ACC112 (cell line): ENCODE measurements around the gene CDH7.

ENCODE experiments used
- H2AFZ ChIP-seq: fragments of 200-600 bp; sonication (generic); one replicate; pipeline ENCODE4 v1.6.0; 2017; ENCODE audit warnings: antibody characterized with exemption, low read length; ENCODE audit not compliant: unreplicated experiment
- H3K27ac ChIP-seq: fragments of 200-600 bp; sonication (generic); 2 replicates; pipeline ENCODE4 v1.5.1; 2014; ENCODE audit warnings: low read depth, mild to moderate bottlenecking, antibody characterized with exemption, low read length, moderate library complexity
- H3K27me3 ChIP-seq: fragments of 200-600 bp; sonication (generic); 2 replicates; pipeline ENCODE4 v1.6.1; 2014; ENCODE audit warnings: mild to moderate bottlenecking, antibody characterized with exemption, low read length, moderate library complexity, mixed read lengths; ENCODE audit not compliant: insufficient read depth
- H3K36me3 ChIP-seq: fragments of 200-600 bp; sonication (generic); 2 replicates; pipeline ENCODE4 v1.6.1; 2016; ENCODE audit warnings: mild to moderate bottlenecking, antibody characterized with exemption, low read length, moderate library complexity, mixed read lengths; ENCODE audit not compliant: insufficient read depth
- H3K4me1 ChIP-seq: fragments of 200-600 bp; sonication (generic); one replicate; pipeline ENCODE4 v1.6.1; 2016; ENCODE audit warnings: low read length, mixed read lengths; ENCODE audit not compliant: insufficient read depth, unreplicated experiment, control insufficient read depth
- H3K4me3 ChIP-seq: fragments of 200-600 bp; sonication (generic); 2 replicates; pipeline ENCODE4 v1.5.1; 2014; ENCODE audit warnings: mild to moderate bottlenecking, low read depth, low read length
- H3K79me2 ChIP-seq: fragments of 200-600 bp; sonication (generic); one replicate; pipeline ENCODE4 v1.6.0; 2016; ENCODE audit warnings: low read length; ENCODE audit not compliant: control insufficient read depth, unreplicated experiment, insufficient read depth

CDH7 gene

DNA sequence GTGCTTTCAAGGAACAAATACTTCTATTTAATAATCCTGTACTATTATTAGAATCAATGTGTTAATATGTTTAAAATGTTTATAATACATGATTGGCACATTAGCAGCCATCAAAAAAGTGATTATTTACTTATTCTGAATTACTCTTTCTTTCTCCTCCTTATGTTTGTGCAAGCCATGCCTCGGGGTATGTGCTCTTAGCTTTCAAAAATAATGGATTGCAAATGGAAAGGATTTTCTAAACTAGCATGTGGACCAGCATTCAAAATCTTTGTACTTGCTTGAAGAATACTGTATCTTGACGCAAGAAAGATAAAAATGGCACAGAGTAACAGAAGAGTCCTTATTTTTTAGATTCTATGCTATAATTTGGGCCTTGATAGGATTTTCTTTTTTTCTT, 156.5 kb downstream of the CDH7 start:
- Histone ChIP-seq H3K27me3 (no peaks in the 10 kb centered on the region), H3K27ac (no peak overlapping the region)

DNA sequence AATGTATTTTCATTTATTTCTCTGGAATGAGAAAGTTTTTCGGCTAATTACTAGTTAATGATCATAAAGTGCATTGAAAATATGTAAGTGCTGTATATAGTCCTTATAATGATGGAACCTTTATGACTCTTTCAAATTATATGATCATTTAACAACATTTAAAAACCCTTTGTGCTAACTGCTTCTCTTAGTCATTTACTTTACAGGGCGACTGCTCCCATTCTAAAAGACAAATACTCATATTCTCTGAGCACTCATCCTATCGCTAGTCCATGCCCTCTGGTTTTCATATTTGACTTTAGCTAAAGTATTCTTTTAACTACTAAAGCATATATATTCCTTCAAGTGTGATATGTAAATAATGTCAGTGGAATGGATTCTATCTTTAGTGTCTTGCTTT, 168.2 kb downstream of the CDH7 start:
- H3K36me3 ChIP-seq, result no peaks in the 10 kb centered on the region
- H3K27ac ChIP-seq, result no peak overlapping the region
- H3K27me3 ChIP-seq, result no peaks in the 10 kb centered on the region
- H3K4me1 ChIP-seq, result no peaks in the 10 kb centered on the region
- H2AFZ ChIP-seq, result no peak overlapping the region
- no peak overlapping the region for H3K4me3 ChIP-seq
- no peaks in the 10 kb centered on the region for H3K79me2 ChIP-seq

More for the DNA sequence above, 156.5 kb downstream of the CDH7 start:
- H2AFZ ChIP-seq, result no peak overlapping the region
- no peaks in the 10 kb centered on the region for H3K79me2 ChIP-seq
- H3K4me1 ChIP-seq, result no peaks in the 10 kb centered on the region
- H3K36me3 ChIP-seq, result no peaks in the 10 kb centered on the region
- no peak overlapping the region for H3K4me3 ChIP-seq

- Histone ChIP-seq H3K27ac (no peak overlapping the region), H3K36me3 (no peaks in the 10 kb centered on the region), H3K4me1 (no peaks in the 10 kb centered on the region), H3K4me3 (no peak overlapping the region), H2AFZ (no peak overlapping the region), H3K27me3 (no peaks in the 10 kb centered on the region), H3K79me2 (no peaks in the 10 kb centered on the region)
Measured at GRCh38 chr18:65919663-65920062, 168.9 kb downstream of the CDH7 start.

GRCh38 chr18:65922103-65922502, 171.3 kb downstream of the CDH7 start:
- H3K27me3 ChIP-seq, result no peaks in the 10 kb centered on the region
- H3K4me1 ChIP-seq, result no peaks in the 10 kb centered on the region
- H3K36me3 ChIP-seq, result no peaks in the 10 kb centered on the region
- no peak overlapping the region for H3K27ac ChIP-seq
- no peak overlapping the region for H3K4me3 ChIP-seq
- H3K79me2 ChIP-seq, result no peaks in the 10 kb centered on the region
- H2AFZ ChIP-seq, result no peak overlapping the region

- no peak overlapping the region for H2AFZ ChIP-seq
- H3K27ac ChIP-seq, result no peak overlapping the region
- H3K27me3 ChIP-seq, result no peaks in the 10 kb centered on the region
- H3K79me2 ChIP-seq, result no peaks in the 10 kb centered on the region
- no peaks in the 10 kb centered on the region for H3K4me1 ChIP-seq
- H3K36me3 ChIP-seq, result no peaks in the 10 kb centered on the region
- no peak overlapping the region for H3K4me3 ChIP-seq
Measured at GRCh38 chr18:65924904-65925303, 174.1 kb downstream of the CDH7 start.

GRCh38 chr18:65934874-65935273, 184.1 kb downstream of the CDH7 start:
- Histone ChIP-seq H3K27ac (no peak overlapping the region), H3K27me3 (no peaks in the 10 kb centered on the region), H3K79me2 (no peaks in the 10 kb centered on the region), H2AFZ (no peak overlapping the region), H3K4me1 (no peaks in the 10 kb centered on the region), H3K4me3 (no peak overlapping the region), H3K36me3 (no peaks in the 10 kb centered on the region)

- no peak overlapping the region for H3K27ac ChIP-seq
- H3K79me2 ChIP-seq, result no peaks in the 10 kb centered on the region
- H3K4me1 ChIP-seq, result no peaks in the 10 kb centered on the region
- no peak overlapping the region for H3K4me3 ChIP-seq
- no peak overlapping the region for H2AFZ ChIP-seq
- H3K27me3 ChIP-seq, result no peaks in the 10 kb centered on the region
- no peaks in the 10 kb centered on the region for H3K36me3 ChIP-seq
Measured at GRCh38 chr18:65936678-65937077, 185.9 kb downstream of the CDH7 start.

DNA sequence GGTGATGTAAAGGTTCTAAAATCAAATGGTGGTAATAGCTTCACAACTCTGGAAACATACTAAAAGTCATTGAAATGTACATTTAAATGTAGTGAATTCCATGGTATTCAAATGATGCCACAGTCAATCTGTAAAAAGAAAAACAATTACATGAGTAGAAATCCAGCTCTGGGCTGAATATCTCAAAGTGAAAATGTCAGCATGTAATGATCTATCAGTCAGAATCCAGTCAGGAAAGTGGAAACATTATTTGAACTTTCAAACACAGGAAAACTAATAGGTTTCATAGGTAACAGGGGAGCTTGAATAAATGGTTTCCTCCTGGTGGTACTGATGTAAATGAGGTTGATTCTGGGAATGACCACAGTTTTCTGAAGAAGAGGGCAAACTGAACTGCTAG, 186.4 kb downstream of the CDH7 start:
- Histone ChIP-seq H3K36me3 (no peaks in the 10 kb centered on the region), H3K79me2 (no peaks in the 10 kb centered on the region), H3K27me3 (no peaks in the 10 kb centered on the region), H3K27ac (no peak overlapping the region), H3K4me1 (no peaks in the 10 kb centered on the region), H2AFZ (no peak overlapping the region), H3K4me3 (no peak overlapping the region)

- H3K4me1 ChIP-seq, result no peaks in the 10 kb centered on the region
- no peaks in the 10 kb centered on the region for H3K27me3 ChIP-seq
- H3K79me2 ChIP-seq, result no peaks in the 10 kb centered on the region
- H3K27ac ChIP-seq, result no peak overlapping the region
- no peak overlapping the region for H2AFZ ChIP-seq
- H3K4me3 ChIP-seq, result no peak overlapping the region
- no peaks in the 10 kb centered on the region for H3K36me3 ChIP-seq
Measured at GRCh38 chr18:65938592-65939372, 188.0 kb downstream of the CDH7 start.
